NCI-H2081 treated with DMSO at 0.1 percent for 48 hours (cell line): Measurements from ENCODE around the gene IFITM2.
"Not testable (repeated sequence)": the region's sequence is repeated elsewhere in the genome, so short reads cannot be mapped to it uniquely, and the experiment has no call there.

Experiments used
- DNase-seq: peaks from one replicate; lab custom pipeline; 2025; lab: John Stamatoyannopoulos, UW

Gene IFITM2

DNA sequence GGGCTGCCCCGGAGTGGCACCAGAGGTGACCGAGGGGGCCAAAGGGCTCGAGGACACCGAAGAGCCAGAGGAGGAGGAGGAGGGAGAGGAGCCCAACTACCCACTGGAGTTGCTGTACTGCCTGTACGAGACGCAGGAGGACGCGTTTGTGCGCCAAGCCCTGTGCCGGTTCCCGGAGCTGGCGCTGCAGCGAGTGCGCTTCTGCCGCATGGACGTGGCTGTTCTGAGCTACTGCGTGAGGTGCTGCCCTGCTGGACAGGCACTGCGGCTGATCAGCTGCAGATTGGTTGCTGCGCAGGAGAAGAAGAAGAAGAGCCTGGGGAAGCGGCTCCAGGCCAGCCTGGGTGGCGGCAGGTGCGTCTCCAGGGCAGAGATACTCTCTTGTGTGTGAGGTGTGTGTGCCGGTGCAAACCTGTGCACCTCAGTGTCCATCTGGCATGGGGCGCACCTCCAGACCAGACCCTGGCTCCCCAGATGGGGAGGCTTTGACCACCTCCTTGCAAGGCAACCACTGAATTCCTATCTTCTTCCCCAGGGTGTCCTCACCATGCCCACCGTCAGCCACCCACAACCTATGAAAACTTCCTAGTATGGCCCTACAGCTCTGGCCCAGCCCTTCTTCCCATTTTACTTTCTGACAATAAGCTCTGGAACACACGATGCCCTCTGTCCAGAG lies 26.0 kb upstream of the IFITM2 start:
- no peak for DNase-seq

DNA sequence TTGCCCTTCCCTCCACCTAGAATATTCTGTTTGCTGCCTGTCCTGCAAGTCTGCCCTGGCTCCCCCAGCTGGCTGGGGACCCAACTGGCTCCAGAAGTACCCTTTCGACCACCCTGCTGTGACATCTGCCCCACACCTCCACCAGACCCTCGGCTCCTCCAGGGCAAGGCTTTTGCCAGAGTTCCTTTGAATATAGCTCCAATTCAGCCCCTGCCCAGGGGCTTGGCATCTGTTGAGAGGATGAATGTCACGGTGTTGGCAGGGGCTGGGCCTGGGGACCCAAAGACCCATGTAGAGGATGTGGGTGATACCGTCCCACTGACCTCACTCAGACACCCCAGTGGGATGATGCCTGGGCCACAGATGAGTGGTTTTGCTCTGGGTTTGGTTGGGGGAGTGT lies 25.4 kb upstream of the IFITM2 start:
- DNase-seq = no peak

DNA sequence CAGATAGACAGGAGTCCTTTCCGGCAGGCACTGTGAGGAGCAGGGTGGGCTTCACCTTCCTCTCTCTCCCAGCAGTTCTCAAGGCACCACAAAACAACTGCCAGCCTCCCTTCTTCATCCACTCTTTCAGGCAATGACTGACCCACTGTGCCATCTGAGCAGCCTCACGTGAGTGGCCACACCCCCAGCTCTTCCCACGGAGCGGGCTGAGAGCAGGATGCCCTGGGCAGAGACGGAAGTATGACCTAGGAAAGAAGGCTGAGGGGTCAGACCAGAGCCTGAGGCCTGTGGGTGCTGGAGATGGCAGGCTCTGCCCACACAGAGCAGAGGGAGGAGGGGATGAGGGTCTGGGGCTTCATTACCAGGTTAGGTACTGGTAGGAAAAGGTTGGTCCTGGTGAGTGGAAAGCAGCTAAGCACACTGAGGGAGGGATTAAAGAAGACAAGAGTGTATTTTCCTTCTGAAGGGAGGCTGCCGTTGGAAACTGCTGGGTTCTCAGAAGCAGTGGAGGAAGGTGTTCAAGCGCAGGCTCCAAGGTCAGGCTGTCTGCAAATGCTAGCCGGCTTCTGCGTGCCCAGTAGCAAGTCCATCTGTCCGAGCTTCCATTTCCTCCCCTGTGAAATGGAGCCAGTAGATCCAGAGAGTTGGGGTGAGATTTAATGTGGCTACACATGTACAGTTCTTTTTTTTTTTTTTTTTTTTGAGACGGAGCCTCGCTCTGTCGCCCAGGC lies 24.8 kb upstream of the IFITM2 start:
- DNase-seq = no peak

DNA sequence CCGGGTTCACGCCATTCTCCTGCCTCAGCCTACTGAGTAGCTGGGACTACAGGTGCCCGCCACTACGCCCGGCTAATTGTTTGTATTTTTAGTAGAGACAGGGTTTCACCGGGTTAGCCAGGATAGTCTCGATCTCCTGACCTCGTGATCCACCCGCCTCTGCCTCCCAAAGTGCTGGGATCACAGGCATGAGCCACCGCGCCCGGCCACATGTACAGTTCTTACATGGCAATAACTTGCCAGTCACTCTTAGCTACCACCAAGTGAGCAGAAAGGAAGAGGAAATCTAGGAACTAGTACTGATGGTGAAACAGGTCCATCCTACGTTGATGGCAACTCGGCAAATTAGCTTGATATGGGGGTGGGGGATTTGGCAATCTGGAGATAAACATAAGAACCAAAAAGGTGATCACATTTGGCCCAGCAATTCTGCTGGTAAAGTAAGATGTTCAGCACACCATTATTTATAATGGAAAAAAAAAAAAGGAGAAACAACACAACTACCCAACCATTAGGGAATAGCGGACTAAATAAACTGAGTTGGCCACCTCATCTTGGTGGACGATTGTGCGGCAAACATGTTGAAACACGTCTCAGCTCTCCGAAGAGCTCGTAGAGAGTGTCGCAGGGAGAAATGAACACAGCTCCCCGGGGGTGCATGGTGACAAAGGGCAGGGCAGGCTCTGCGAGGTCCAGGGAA lies 24.1 kb upstream of the IFITM2 start:
- DNase-seq = no peak

DNA sequence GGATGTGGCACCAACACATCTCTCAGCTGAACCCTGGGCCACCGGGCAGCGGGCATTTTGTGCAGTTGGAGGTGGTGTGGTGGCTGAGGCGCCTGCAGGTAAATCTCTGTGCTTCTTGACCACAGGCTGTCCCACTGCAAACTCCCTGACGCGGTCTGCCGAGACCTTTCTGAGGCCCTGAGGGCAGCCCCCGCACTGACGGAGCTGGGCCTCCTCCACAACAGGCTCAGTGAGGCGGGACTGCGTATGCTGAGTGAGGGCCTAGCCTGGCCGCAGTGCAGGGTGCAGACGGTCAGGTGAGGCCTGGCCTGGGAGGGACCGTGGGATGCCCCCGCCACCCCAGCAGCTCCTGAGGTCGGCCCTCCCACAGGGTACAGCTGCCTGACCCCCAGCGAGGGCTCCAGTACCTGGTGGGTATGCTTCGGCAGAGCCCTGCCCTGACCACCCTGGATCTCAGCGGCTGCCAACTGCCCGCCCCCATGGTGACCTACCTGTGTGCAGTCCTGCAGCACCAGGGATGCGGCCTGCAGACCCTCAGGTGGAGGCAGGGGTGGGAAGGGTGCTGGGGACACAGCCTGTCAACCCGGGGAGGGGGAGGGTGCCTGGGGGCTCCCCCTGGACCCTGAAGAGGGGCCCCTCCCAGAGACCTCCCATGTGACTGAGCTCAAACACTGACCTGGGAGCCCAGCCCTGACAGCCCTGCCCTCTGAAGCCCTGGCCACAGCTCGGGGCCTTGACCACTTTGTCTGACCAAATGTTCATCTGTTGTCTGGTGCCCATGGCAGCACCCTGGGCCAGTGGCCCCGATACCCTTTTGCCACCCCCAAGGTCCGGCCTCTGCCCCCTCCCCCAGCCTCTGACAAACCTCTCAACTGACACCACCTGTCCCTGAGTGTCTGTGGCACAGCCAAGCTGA lies 23.3 kb upstream of the IFITM2 start:
- DNase-seq = no peak

DNA sequence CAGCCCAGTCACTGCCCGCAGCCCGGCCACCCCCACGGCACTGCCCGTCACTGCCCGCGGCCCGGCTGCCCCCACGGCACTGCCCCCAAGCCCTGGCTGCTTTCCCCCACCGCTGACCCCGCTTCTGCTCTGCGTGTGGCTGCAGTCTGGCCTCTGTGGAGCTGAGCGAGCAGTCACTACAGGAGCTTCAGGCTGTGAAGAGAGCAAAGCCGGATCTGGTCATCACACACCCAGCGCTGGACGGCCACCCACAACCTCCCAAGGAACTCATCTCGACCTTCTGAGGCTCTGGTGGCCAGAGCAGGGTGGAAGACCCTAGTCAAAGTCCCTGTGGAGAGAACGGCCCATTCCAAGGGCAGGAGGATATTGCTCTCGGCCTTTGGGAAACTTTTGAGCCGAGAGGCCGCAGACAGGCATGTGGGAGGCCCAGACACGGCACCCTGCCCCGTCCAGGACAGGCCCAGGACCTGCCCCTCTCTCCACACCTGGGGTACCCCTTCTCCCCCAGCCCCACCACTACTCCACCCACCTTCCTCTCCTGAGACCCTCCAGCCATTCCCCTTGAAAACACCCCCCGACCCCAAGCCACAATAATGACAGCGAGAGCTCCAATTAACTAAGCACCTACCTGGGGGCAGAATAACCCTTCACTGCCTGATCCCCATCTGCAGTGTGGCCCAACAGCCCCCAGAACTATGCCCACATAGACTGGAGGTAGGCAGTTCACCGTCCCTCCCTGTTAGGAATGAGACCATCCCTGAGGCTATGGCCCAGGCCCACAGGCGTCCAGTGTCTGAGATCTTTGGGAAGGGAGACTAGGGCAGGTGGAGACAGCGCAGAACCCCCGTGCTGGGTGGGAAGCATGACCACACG lies 22.4 kb upstream of the IFITM2 start:
- no peak for DNase-seq

DNA sequence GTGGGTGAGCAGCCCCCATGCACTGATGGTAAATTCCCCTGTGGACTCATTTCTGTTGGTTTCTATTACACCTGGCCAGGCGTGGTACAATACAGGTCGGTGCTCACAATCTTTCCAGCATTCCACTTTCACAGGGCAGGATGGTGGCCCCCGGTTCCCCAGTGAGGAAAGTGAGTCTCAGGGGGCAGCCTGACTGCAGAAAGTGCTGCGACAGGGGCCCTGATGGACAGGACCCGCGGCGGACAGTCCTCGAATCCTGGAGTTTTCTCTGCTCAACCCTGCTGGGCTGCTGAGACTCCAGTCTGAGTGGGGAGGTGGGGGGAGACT lies 21.8 kb upstream of the IFITM2 start:
- no peak for DNase-seq

DNA sequence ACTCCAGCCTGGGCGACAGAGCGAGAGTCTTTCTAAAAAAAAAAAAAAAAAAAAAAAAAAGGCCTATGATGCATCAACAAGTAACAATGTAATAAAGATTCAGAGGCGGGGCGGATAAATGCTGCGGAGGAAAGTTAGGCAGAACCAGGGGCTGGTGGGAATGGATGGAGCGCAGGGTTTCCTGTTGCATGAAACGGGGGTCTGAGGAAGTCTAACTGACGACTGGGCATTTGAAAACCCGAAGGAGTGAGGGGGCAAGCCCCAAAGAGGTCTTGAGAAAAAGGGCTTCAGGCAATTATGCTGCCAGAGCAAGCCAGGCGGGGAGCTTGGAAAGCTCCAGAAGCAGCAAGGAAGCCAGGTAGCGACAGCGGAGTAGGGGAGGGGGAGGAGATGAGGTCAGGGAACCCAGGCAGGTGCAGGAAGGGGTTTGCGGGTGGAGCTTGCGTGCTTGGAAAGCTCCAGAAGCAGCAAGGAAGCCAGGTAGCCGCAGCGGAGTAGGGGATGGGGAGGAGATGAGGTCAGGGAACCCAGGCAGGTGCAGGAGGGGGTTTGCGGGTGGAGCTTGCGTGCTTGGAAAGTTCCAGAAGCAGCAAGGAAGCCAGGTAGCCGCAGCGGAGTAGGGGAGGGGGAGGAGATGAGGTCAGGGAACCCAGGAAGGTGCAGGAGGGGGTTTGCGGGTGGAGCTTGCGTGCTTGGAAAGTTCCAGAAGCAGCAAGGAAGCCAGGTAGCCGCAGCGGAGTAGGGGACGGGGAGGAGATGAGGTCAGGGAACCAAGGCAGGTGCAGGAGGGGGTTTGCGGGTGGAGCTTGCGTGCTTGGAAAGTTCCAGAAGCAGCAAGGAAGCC lies 20.4 kb upstream of the IFITM2 start:
- not testable (repeated sequence) for DNase-seq

DNA sequence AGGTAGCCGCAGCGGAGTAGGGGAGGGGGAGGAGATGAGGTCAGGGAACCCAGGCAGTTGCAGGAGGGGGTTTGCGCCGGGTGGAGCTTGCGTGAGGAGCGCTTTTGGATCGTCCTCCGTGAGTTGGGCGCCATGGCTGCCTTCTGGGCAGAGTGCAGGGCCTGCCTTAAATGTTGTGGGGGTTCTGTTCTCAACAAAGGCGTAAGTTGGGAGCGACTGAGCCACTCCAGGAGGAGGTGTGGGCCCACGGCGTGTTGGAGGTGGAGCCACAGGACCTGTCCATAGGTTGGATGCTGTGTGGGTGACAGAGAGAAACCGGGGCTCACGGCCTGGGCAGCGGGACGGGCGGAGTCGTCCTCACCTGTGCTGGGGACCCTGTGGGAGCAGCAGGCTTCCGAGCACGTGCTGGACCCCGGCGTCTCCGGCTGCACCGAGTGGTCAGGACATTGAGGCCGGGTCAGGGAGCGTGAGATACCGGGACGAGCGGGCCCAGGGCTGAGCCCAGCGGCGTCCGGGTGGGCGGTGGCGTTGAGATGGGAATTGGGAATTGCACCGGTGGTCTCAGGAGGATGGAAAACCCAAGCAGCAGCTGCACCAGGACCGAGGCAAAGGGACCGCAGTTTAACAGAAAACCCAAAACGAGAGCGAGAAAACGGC lies 19.7 kb upstream of the IFITM2 start:
- DNase-seq = no peak

DNA sequence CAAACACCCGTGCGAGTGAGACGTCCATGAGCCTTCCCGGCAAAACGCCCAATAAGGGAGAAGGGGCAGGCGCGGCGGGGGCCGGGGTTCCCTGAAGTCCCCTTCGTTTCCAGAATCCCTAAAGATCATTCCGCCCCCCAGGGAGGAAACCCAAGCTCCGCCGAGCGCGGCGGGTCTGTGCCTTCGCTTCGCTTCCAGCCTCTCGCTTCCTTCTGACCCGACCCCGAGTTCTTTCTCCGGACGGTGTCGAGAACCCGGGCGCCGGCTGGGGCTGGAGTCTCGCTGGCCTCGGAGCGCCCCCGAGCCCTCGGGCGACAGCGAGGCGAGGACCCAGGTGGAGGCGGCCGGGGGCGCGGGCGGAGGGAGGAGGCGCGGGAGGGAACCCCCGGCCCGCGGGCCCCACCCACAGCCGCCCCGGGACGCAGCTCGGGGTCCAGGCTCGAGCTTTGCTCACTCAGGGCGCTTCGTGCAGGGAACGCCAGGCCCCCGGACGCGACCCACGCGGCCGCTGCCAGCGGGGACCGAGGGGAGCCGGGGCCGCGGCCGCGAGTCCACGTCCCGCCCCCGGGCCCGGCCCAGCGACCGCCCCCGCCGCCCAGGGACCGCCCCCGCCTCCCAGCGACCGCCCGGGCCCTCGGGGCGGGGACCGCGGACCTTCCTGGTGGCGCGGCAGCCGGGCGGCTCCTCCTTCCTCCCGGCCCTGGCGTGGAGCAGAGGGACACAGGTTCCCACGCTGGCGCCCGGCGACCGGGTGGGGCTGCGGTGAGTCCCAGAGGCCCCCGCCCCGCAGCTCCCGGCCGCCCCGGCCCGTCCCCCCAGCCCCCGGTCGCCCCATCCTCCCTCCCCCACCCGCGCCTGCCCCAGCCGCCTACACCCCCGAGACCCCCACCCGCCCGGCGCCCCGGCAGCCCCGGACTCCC lies 18.9 kb upstream of the IFITM2 start, which contains the start of gene PGGHG:
TSS of gene PGGHG (plus strand) at position 649 of the 920 bp plus-strand sequence. CDS start 691 bp downstream, outside the sequence.
- DNase-seq = no peak

DNA sequence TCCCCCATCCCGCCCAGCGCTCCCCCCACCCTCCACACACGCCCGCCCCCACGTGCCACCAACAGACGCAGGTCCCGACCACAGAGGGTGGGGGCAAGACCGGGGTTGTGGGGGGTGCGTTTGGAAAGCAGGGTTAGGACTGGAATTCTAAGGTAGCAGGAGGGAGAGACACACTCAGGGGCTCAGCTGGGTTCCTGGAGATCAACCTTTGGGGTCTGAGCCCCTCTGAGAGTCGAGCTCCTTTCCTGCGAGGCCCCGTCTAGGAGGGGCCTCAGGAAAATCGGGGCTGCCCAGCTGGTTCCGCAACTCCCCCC lies 18.3 kb upstream of the IFITM2 start:
- DNase-seq = no peak

DNA sequence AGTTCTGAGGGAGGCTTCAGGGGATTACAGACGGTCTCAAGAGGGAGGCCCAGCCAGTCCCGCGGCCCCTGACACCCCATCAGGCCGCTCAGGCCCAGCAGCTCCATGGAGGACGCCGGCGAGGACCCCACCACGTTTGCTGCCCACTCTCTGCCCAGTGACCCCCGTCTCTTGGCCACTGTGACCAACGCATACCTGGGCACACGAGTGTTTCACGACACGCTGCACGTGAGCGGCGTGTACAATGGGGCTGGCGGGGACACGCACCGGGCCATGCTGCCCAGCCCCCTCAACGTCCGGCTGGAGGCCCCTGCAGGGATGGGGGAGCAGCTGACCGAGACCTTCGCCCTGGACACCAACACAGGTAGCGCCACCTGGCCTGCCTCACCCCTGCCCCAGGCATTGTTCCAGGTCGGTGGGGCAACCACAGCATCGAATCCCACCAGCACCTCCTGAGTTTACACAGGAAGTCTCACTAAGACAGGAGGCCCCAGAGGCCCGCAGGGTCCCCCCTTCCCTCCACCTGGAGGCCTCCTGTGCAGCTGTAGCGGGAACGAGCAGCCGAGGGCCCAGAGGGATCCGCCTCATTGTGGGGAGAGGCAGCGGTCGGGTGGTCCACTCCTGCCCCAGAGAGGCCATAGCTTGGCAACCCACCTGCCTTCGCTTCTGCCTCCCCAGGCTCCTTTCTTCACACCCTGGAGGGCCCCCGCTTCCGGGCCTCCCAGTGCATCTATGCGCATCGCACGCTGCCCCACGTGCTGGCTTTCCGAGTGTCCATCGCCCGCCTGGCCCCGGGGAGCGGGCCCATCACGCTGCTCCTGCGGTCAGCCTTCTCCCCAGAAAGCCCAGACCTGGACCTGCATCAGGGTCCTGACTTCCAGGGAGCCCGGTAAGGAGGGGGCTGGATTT lies 17.6 kb upstream of the IFITM2 start:
- DNase-seq = no peak

DNA sequence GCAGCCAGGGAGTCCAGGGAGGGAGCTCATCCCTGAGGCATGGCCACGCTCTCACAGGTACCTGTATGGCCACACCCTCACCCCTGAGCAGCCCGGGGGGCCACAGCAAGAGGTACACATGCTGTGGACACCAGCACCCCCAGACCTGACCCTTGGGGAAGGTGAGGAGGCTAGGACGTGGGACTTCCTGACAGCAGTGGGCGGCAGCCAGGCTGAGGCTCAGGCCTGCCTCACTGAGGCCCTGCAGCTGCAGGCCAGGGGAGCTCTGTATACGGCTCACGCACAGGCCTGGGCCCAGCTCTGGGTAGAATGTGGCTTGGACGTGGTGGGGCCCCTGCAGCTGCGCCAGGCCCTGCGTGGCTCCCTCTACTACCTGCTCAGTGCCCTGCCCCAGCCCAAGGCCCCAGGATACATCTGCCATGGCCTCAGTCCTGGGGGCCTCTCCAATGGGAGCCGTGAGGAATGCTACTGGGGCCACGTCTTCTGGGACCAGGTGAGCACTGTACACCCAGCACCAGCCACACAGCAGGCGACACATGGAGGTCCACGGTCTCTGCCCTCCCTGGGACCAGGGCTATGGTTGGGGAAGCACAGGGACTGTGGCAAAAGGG lies 16.9 kb upstream of the IFITM2 start:
- no peak for DNase-seq

DNA sequence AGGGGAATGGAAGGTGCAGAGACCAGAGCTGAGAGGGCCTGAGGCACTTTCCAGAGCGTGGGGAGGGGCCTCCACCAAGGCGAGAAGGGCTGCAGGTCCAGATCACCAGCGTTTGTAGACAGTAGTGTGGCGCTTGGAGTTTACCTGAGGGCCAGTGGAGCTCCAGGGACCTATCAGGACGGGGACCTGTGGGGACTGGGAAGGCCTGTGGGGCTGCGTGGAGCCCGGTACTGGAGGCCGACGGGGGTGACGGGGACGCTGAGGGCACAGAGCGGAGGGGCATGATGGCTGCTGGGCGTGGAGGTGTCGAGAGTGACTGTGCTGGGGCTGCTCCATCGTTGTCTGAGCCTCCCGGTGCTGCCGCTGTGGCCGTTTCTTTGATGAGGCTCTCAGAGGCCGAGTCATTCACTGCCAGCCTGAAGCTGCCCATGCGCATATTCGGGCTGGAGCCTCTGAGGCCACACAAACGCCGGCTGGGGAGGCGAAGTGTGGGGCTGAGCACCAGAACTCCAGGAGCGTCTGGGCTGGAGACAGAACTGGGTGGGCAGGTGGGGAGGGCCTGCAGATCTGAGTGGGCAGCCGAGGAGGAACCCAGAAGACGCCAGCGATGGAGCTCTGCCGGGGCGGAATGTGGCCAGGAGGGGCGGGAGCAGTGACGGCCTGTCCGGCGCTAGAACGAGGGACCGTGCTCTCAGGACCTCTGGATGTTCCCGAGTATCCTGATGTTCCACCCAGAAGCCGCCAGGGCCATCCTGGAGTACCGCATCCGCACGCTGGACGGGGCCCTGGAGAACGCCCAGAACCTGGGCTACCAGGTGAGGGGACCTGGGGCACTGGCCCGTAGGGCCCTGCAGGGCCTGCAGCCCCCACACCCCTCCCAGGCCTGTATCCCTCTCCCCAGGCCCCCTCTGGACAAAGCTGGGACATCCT lies 16.1 kb upstream of the IFITM2 start:
- DNase-seq = no peak

DNA sequence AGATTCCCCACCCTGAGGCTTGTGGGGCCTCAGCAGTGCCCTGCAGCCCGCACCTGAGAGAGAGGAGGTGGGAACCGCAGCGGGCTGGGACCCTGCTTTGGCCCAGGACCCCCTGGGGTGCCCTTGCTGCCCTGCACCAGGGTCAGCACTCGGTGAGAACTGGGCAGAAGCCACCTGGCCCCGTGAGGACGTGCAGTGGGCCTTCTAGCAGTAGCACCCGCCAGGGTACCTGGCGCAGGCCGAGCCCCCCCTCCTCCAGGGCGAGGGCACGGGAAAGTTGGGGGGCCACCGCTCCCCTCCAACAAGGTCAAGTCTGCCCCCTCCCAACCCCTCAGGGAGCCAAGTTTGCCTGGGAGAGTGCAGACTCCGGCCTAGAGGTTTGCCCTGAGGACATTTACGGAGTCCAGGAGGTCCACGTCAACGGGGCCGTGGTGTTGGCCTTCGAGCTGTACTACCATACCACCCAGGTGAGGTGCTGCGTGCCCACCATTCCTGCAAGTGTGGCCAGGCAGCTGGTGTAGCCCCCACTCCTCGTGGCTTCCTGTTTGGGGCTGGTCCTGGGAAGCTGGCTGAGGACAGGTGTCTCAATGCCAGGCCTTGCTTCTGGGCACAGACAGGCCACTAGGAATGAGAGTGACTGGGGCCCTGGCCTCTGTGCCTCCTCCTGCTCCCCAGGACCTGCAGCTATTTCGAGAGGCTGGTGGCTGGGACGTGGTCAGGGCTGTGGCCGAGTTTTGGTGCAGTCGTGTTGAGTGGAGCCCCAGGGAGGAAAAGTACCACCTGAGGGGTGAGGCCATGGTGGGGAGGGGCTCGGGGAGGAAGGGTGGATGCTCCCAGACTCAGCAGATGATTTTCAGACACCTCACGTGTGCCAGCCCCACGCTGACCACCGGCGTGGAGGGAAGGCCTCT lies 15.2 kb upstream of the IFITM2 start:
- DNase-seq = no peak
